Keratinocyte (primary cell): Measurements from ENCODE around the gene FOXN1.

Experiments
- EZH2 ChIP-seq: IDR thresholded peaks from one replicate; pipeline ENCODE4 v1.6.1; 2012; ENCODE audit warnings: inconsistent platforms, mild to moderate bottlenecking, low read length, moderate library complexity
- TF ChIP-seq, protein P1 (sequence below), 3 experiments: IDR thresholded peaks in 1 of 3; conservative IDR thresholded peaks in 1 of 3; optimal IDR thresholded peaks in 1 of 3; 2 replicates in 2 of 3; 3 replicates in 1 of 3; pipeline versions ENCODE3 to v1.5.1; 2011; ENCODE audit warnings: low read length in 3 of 3, mild to moderate bottlenecking in 3 of 3, moderate library complexity in 2 of 3, control low read depth in 1 of 3, inconsistent platforms in 1 of 3; ENCODE audit not compliant: insufficient read depth in 2 of 3; ENCODE audit errors: extremely low read depth in 1 of 3

DNA sequence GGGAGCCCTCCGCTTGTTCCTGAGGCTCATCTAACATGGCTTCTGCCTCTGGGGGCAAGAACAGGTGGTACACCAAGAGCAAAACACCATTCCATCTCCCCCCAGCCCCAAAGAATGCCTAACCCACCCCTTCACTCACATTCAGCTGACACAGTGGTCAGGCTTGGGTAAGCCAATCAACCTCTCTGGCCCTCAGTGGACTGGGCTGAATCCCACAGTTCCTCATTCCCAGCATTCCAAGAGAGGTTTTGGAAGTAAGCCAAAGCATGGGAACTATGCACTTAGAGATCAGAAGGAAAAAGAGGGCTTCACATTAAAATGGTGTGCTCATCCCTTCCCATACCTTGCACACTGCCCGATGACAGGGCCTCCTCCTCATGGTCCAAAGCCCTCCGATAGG is 57.3 kb downstream of the FOXN1 start:
- TF ChIP-seq, protein P1, sequence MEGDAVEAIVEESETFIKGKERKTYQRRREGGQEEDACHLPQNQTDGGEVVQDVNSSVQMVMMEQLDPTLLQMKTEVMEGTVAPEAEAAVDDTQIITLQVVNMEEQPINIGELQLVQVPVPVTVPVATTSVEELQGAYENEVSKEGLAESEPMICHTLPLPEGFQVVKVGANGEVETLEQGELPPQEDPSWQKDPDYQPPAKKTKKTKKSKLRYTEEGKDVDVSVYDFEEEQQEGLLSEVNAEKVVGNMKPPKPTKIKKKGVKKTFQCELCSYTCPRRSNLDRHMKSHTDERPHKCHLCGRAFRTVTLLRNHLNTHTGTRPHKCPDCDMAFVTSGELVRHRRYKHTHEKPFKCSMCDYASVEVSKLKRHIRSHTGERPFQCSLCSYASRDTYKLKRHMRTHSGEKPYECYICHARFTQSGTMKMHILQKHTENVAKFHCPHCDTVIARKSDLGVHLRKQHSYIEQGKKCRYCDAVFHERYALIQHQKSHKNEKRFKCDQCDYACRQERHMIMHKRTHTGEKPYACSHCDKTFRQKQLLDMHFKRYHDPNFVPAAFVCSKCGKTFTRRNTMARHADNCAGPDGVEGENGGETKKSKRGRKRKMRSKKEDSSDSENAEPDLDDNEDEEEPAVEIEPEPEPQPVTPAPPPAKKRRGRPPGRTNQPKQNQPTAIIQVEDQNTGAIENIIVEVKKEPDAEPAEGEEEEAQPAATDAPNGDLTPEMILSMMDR (optimal IDR thresholded peaks at IDR 0.05 in 1 of 3, IDR thresholded peaks at IDR 0.05 in 1 of 3, conservative IDR thresholded peaks at IDR 0.05 in 1 of 3; ENCODE audit: extremely low read depth in 1 of 3, insufficient read depth in 2 of 3, low read length in 3 of 3), result no peak
- no peak for TF ChIP-seq EZH2
